SK-N-SH treated with all-trans-retinoic acid at 6 μM for 48 hours (cell line): ENCODE results near the gene C1QTNF5.

ENCODE experiments used
- ARNTL ChIP-seq: fragments of 450-650 bp; formaldehyde crosslinking; IDR thresholded peaks from 2 replicates; pipeline ENCODE4 v1.5.0; 2020; ENCODE audit warnings: low read depth, mild to moderate bottlenecking, moderate library complexity, borderline replicate concordance
- CREB5 ChIP-seq: fragments of 250-450 bp; sonication (Bioruptor Pico); IDR thresholded peaks from 2 replicates; pipeline ENCODE4 v1.5.1; 2020; ENCODE audit warnings: low read depth, mild to moderate bottlenecking, moderate library complexity
- GLIS3 ChIP-seq: fragments of 250-450 bp; sonication (Bioruptor Pico); IDR thresholded peaks from 2 replicates; pipeline ENCODE4 v1.5.0; 2020; ENCODE audit warnings: mild to moderate bottlenecking, moderate library complexity
- ISL1 ChIP-seq: fragments of 250-450 bp; sonication (Bioruptor Pico); IDR thresholded peaks from 2 replicates; pipeline ENCODE4 v2.1.2; 2022; ENCODE audit warnings: mild to moderate bottlenecking, moderate library complexity
- PATZ1 ChIP-seq: fragments of 250-450 bp; sonication (Bioruptor Pico); IDR thresholded peaks from 2 replicates; pipeline ENCODE4 v1.8.0; 2020; ENCODE audit warnings: mild to moderate bottlenecking, moderate library complexity, borderline replicate concordance
- RARB ChIP-seq: fragments of 250-450 bp; sonication (Bioruptor Pico); IDR thresholded peaks from 2 replicates; pipeline ENCODE4 v1.8.0; 2021; ENCODE audit warnings: mild to moderate bottlenecking, moderate library complexity
- SNAI2 ChIP-seq: fragments of 250-450 bp; sonication (Bioruptor Pico); IDR thresholded peaks from 2 replicates; pipeline ENCODE4 v1.5.0; 2020; ENCODE audit warnings: mild to moderate bottlenecking, moderate library complexity
- ZC3H10 ChIP-seq: fragments of 250-450 bp; sonication (Bioruptor Pico); IDR thresholded peaks from 2 replicates; pipeline ENCODE4 v1.5.1; 2021; ENCODE audit warnings: mild to moderate bottlenecking, moderate library complexity
- ZFP3 ChIP-seq: fragments of 250-450 bp; sonication (Bioruptor Pico); IDR thresholded peaks from 2 replicates; pipeline ENCODE4 v1.5.0; 2020; ENCODE audit warnings: mild to moderate bottlenecking, moderate library complexity
- ZFP30 ChIP-seq: fragments of 450-650 bp; formaldehyde crosslinking; IDR thresholded peaks from 2 replicates; pipeline ENCODE4 v1.5.0; 2022; ENCODE audit warnings: mild to moderate bottlenecking, moderate library complexity
- ZNF565 ChIP-seq: fragments of 450-650 bp; formaldehyde crosslinking; conservative IDR thresholded peaks from 2 replicates; pipeline ENCODE4 v1.5.0; 2020; ENCODE audit warnings: low read depth, mild to moderate bottlenecking, moderate library complexity
- ZNF8 ChIP-seq: fragments of 450-650 bp; formaldehyde crosslinking; IDR thresholded peaks from 2 replicates; pipeline ENCODE4 v1.5.0; 2020; ENCODE audit warnings: mild to moderate bottlenecking, moderate library complexity
- TF ChIP-seq, protein P1 (sequence below): fragments of 250-450 bp; sonication (Bioruptor Pico); IDR thresholded peaks from 2 replicates; pipeline ENCODE4 v1.5.0; 2020; ENCODE audit warnings: mild to moderate bottlenecking, moderate library complexity
- TF ChIP-seq, protein P2 (sequence below): fragments of 250-450 bp; sonication (Bioruptor Pico); IDR thresholded peaks from 2 replicates; pipeline ENCODE4 v1.5.1; 2021; ENCODE audit warnings: mild to moderate bottlenecking, moderate library complexity

DNA sequence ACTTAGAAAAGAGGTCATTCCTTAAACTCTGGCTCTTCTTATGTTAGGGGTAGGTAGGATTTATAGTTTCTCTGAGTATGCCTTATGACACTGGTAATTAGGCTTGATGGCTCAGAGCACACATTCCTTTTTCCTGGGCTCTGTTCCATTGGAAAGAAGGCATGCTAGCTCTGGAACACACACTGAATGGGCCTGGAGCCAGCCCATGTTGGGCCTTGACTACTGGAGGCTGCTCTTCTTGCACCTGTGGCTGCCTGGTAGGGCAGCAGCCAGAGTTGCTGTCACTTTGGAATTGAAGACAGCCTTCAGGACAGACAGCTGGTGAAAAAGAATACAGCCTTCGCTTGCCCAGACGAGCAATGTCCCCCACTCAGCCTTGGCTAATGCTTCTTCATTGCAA is 42.0 kb downstream of the C1QTNF5 start:
- TF ChIP-seq PATZ1 (CRISPR knock-in tag) (no peak), ISL1 (CRISPR knock-in tag) (no peak), ZFP30 (CRISPR knock-in tag) (no peak), ZNF8 (CRISPR knock-in tag) (no peak), ZNF565 (no peak), SNAI2 (CRISPR knock-in tag) (no peak), RARB (CRISPR knock-in tag) (no peak), ARNTL (CRISPR knock-in tag) (no peak), CREB5 (no peak), ZFP3 (CRISPR knock-in tag) (no peak), GLIS3 (CRISPR knock-in tag) (no peak), ZC3H10 (no peak)
- TF ChIP-seq, protein P1, sequence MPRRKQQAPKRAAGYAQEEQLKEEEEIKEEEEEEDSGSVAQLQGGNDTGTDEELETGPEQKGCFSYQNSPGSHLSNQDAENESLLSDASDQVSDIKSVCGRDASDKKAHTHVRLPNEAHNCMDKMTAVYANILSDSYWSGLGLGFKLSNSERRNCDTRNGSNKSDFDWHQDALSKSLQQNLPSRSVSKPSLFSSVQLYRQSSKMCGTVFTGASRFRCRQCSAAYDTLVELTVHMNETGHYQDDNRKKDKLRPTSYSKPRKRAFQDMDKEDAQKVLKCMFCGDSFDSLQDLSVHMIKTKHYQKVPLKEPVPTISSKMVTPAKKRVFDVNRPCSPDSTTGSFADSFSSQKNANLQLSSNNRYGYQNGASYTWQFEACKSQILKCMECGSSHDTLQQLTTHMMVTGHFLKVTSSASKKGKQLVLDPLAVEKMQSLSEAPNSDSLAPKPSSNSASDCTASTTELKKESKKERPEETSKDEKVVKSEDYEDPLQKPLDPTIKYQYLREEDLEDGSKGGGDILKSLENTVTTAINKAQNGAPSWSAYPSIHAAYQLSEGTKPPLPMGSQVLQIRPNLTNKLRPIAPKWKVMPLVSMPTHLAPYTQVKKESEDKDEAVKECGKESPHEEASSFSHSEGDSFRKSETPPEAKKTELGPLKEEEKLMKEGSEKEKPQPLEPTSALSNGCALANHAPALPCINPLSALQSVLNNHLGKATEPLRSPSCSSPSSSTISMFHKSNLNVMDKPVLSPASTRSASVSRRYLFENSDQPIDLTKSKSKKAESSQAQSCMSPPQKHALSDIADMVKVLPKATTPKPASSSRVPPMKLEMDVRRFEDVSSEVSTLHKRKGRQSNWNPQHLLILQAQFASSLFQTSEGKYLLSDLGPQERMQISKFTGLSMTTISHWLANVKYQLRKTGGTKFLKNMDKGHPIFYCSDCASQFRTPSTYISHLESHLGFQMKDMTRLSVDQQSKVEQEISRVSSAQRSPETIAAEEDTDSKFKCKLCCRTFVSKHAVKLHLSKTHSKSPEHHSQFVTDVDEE (CRISPR knock-in tag): no peak
- TF ChIP-seq, protein P2, sequence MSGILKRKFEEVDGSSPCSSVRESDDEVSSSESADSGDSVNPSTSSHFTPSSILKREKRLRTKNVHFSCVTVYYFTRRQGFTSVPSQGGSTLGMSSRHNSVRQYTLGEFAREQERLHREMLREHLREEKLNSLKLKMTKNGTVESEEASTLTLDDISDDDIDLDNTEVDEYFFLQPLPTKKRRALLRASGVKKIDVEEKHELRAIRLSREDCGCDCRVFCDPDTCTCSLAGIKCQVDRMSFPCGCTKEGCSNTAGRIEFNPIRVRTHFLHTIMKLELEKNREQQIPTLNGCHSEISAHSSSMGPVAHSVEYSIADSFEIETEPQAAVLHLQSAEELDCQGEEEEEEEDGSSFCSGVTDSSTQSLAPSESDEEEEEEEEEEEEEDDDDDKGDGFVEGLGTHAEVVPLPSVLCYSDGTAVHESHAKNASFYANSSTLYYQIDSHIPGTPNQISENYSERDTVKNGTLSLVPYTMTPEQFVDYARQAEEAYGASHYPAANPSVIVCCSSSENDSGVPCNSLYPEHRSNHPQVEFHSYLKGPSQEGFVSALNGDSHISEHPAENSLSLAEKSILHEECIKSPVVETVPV (CRISPR knock-in tag): no peak
